Measurements from ENCODE around the gene STXBP4.

Gene STXBP4

GRCh38 chr17:55215711-55216110 is 247.1 kb downstream of the STXBP4 start:
- H3K27ac Mint-ChIP-seq = no peak overlapping the region
- no peaks in the 10 kb centered on the region for H3K36me3 Mint-ChIP-seq (ENCODE audit: low read depth)
- no peaks in the 10 kb centered on the region for H3K4me1 Mint-ChIP-seq
- H3K9me3 Mint-ChIP-seq = peaks cover 10% of the 10 kb centered on the region
- no peak for DNase-seq
- peaks cover 13% of the 10 kb centered on the region for H3K27me3 Mint-ChIP-seq (ENCODE audit: low read depth, poor library complexity)
- H3K4me3 Mint-ChIP-seq = no peak overlapping the region
- no peak for TF ChIP-seq CTCF (IDR thresholded peaks at IDR 0.05)

DNA sequence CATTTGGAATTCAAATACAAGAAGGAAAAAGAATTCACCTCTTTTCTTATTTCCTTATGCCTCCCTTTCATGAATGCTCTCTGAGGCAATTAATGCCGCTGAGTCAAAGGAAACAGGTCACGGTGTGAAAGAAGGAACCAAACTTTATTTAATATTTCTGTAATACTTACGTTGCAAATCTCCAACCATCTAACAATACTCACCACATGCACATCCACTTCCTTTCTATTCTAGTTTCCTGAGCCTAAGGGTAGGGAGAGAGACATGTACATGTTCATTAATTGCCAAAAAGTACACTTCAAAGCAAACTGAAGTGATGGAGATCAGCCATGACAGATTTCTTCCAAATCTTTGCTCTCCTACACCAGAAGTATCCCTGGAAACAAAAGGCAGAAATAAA is 248.3 kb downstream of the STXBP4 start:
- H3K4me3 Mint-ChIP-seq = no peak overlapping the region

DNA sequence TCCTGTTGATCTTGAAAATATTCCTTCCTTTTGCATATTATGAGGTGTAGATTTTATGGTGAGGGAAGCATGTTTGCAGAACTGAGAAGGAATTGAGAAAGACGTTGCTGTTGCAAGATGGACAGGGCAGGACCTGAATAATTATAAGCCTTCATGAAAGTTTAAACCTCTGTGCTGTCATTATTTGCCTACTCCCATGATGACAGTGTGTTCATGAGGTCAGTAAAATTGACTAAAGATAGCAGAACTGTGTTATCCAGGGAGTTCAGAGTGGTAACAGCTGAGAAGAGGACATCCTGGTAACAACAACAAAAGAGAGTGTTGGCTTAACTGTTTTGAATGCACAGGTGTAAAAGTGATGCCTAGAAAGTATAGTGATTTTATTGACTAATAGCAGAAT is 250.9 kb downstream of the STXBP4 start:
- Mint-ChIP-seq H3K9me3 (peaks cover 10% of the 10 kb centered on the region), H3K27me3 (ENCODE audit: low read depth, poor library complexity) (peaks cover 14% of the 10 kb centered on the region), H3K27ac (no peak overlapping the region), H3K4me3 (no peak overlapping the region), H3K36me3 (ENCODE audit: low read depth) (no peaks in the 10 kb centered on the region), H3K4me1 (no peaks in the 10 kb centered on the region)
- no peak for DNase-seq
- TF ChIP-seq CTCF (IDR thresholded peaks at IDR 0.05) = no peak

More for the DNA sequence above, 248.3 kb downstream of the STXBP4 start:
- Mint-ChIP-seq H3K4me1 (no peaks in the 10 kb centered on the region), H3K27ac (no peak overlapping the region), H3K36me3 (ENCODE audit: low read depth) (no peaks in the 10 kb centered on the region), H3K9me3 (peaks cover 10% of the 10 kb centered on the region), H3K27me3 (ENCODE audit: low read depth, poor library complexity) (peaks cover 13% of the 10 kb centered on the region)
- no peak for DNase-seq
- no peak for TF ChIP-seq CTCF (IDR thresholded peaks at IDR 0.05)

- no peak overlapping the region for H3K4me3 Mint-ChIP-seq
- peaks cover 10% of the 10 kb centered on the region for H3K9me3 Mint-ChIP-seq
- H3K27ac Mint-ChIP-seq = no peak overlapping the region
Measured at GRCh38 chr17:55219934-55220333, 251.4 kb downstream of the STXBP4 start.

More at GRCh38 chr17:55219934-55220333, 251.4 kb downstream of the STXBP4 start:
- H3K4me1 Mint-ChIP-seq = no peaks in the 10 kb centered on the region
- H3K27me3 Mint-ChIP-seq (ENCODE audit: low read depth, poor library complexity) = peaks cover 18% of the 10 kb centered on the region
- no peak for TF ChIP-seq CTCF (IDR thresholded peaks at IDR 0.05)
- H3K36me3 Mint-ChIP-seq (ENCODE audit: low read depth) = no peaks in the 10 kb centered on the region
- no peak for DNase-seq
